NB4 (cell line): ENCODE results near the gene TMEM92.

Experiments used
- MYC ChIP-seq: IDR thresholded peaks from 2 replicates; pipeline ENCODE4 v1.6.1; 2011; ENCODE audit warnings: low read depth, low read length
- POLR2A ChIP-seq: IDR thresholded peaks from 2 replicates; pipeline ENCODE4 v1.6.1; 2011; ENCODE audit warnings: mild to moderate bottlenecking; ENCODE audit not compliant: insufficient read length; ENCODE audit errors: extremely low read depth
- TF ChIP-seq, protein P1 (sequence below): IDR thresholded peaks from one replicate; pipeline ENCODE4 v1.5.1; 2012; ENCODE audit warnings: low read depth, low read length

DNA sequence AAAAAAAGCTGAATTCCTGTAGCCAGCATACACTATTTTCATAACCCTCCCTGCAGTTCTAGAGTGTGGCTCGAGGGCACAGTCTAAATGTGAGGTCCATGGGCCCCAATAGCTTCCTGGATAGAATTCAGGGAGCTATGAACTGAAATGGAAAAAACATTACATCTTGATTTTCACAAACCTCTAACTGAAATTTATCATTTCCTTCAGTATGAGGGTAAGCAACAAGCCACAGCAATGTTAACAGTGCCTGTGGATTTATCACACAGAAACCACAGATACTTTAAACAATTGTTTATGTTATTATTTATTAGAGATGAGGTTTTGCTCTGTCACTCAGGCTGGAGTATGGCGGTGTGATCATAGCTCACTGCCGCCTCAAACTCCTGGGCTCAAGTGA, 18.2 kb downstream of the TMEM92 start:
- TF ChIP-seq, protein P1, sequence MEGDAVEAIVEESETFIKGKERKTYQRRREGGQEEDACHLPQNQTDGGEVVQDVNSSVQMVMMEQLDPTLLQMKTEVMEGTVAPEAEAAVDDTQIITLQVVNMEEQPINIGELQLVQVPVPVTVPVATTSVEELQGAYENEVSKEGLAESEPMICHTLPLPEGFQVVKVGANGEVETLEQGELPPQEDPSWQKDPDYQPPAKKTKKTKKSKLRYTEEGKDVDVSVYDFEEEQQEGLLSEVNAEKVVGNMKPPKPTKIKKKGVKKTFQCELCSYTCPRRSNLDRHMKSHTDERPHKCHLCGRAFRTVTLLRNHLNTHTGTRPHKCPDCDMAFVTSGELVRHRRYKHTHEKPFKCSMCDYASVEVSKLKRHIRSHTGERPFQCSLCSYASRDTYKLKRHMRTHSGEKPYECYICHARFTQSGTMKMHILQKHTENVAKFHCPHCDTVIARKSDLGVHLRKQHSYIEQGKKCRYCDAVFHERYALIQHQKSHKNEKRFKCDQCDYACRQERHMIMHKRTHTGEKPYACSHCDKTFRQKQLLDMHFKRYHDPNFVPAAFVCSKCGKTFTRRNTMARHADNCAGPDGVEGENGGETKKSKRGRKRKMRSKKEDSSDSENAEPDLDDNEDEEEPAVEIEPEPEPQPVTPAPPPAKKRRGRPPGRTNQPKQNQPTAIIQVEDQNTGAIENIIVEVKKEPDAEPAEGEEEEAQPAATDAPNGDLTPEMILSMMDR: no peak
- no peak for TF ChIP-seq POLR2A
- TF ChIP-seq MYC: no peak
